ENCODE data around the gene SIKE1.
"Not testable (repeated sequence)": the region's sequence is repeated elsewhere in the genome, so short reads cannot be mapped to it uniquely, and the experiment has no call there.

Gene SIKE1

GRCh38 chr1:114780344-114781226 lies at the start of gene SIKE1:
Gene SIKE1, minus strand, starts transcription at chr1:114780685. Its CDS starts 78 bp downstream, at chr1:114780607.
- DNase-seq (ENCODE audit: low spot score) = peak; percentile 85

GRCh38 chr1:114830075-114830474 lies 49.6 kb upstream of the SIKE1 start:
- DNase-seq (ENCODE audit: low spot score) = not testable (repeated sequence)

GRCh38 chr1:114828251-114828650 lies 47.8 kb upstream of the SIKE1 start:
- DNase-seq (ENCODE audit: low spot score) = no peak

GRCh38 chr1:114821978-114822377 lies 41.5 kb upstream of the SIKE1 start:
- no peak for DNase-seq (ENCODE audit: low spot score)

- DNase-seq (ENCODE audit: low spot score) = no peak
Observed at GRCh38 chr1:114820392-114820791, 39.9 kb upstream of the SIKE1 start.

- DNase-seq (ENCODE audit: low spot score) = no peak
Observed at GRCh38 chr1:114819869-114820268, 39.4 kb upstream of the SIKE1 start.

GRCh38 chr1:114804449-114804848 lies 24.0 kb upstream of the SIKE1 start:
- not testable (repeated sequence) for DNase-seq (ENCODE audit: low spot score)

GRCh38 chr1:114803001-114803400 lies 22.5 kb upstream of the SIKE1 start:
- no peak for DNase-seq (ENCODE audit: low spot score)

GRCh38 chr1:114794038-114794437 lies 13.6 kb upstream of the SIKE1 start:
- DNase-seq (ENCODE audit: low spot score) = no peak

- not testable (repeated sequence) for DNase-seq (ENCODE audit: low spot score)
Observed at GRCh38 chr1:114790581-114790980, 10.1 kb upstream of the SIKE1 start.

GRCh38 chr1:114786440-114786839 lies 6.0 kb upstream of the SIKE1 start:
- DNase-seq (ENCODE audit: low spot score) = not testable (repeated sequence)

GRCh38 chr1:114782476-114782875 lies 2.0 kb upstream of the SIKE1 start:
- DNase-seq (ENCODE audit: low spot score) = no peak

GRCh38 chr1:114779722-114780121 lies 763 bp downstream of the SIKE1 start:
- DNase-seq (ENCODE audit: low spot score) = no peak

- not testable (repeated sequence) for DNase-seq (ENCODE audit: low spot score)
Observed at GRCh38 chr1:114776726-114777125, 3.8 kb downstream of the SIKE1 start.

- DNase-seq (ENCODE audit: low spot score) = no peak
Observed at GRCh38 chr1:114771992-114772391, 8.5 kb downstream of the SIKE1 start.

GRCh38 chr1:114770989-114771388 lies 9.5 kb downstream of the SIKE1 start:
- no peak for DNase-seq (ENCODE audit: low spot score)

GRCh38 chr1:114764689-114765088 lies 15.8 kb downstream of the SIKE1 start:
- DNase-seq (ENCODE audit: low spot score) = no peak

GRCh38 chr1:114758256-114758832 lies 22.1 kb downstream of the SIKE1 start:
- DNase-seq (ENCODE audit: low spot score) = no peak

GRCh38 chr1:114757455-114758255 lies 22.8 kb downstream of the SIKE1 start, which contains the start of gene CSDE1:
Gene CSDE1, minus strand, starts transcription at chr1:114757984. Its CDS starts 18,094 bp downstream, at chr1:114739890.
- peak; percentile 96 for DNase-seq (ENCODE audit: low spot score)

- no peak for DNase-seq (ENCODE audit: low spot score)
Observed at GRCh38 chr1:114756949-114757454, 23.5 kb downstream of the SIKE1 start.

- no peak for DNase-seq (ENCODE audit: low spot score)
Observed at GRCh38 chr1:114756009-114756892, 24.2 kb downstream of the SIKE1 start.
